Right forelimb (tissue), 1 donor: ENCODE data around the gene SPATA18.
"Not testable (repeated sequence)": the region's sequence is repeated elsewhere in the genome, so short reads cannot be mapped to it uniquely, and the experiment has no call there.

Experiments
- DNase-seq: peaks from one replicate; pipeline ENCODE4 v3.0.0-alpha.2; 2018

The SPATA18 gene

GRCh38 chr4:52107745-52108144 is 56.6 kb downstream of the SPATA18 start:
- no peak for DNase-seq

GRCh38 chr4:52110171-52110570 is 59.1 kb downstream of the SPATA18 start:
- DNase-seq: no peak

- no peak for DNase-seq
These were observed 60.9 kb downstream of the SPATA18 start for GRCh38 chr4:52111995-52112394.

- DNase-seq: no peak
These were observed 61.3 kb downstream of the SPATA18 start for GRCh38 chr4:52112411-52112810.

- DNase-seq: no peak
These were observed 65.5 kb downstream of the SPATA18 start for GRCh38 chr4:52116641-52117040.

GRCh38 chr4:52126226-52126625 is 75.1 kb downstream of the SPATA18 start:
- no peak for DNase-seq

- no peak for DNase-seq
These were observed 75.9 kb downstream of the SPATA18 start for GRCh38 chr4:52126966-52127365.

- no peak for DNase-seq
These were observed 84.1 kb downstream of the SPATA18 start for GRCh38 chr4:52135171-52135570.

- not testable (repeated sequence) for DNase-seq
These were observed 86.0 kb downstream of the SPATA18 start for GRCh38 chr4:52137152-52137551.

GRCh38 chr4:52142816-52143215 is 91.7 kb downstream of the SPATA18 start:
- no peak for DNase-seq

GRCh38 chr4:52143815-52144214 is 92.7 kb downstream of the SPATA18 start:
- no peak for DNase-seq

- DNase-seq: no peak
These were observed 93.3 kb downstream of the SPATA18 start for GRCh38 chr4:52144372-52144771.
